Measurements from ENCODE around the gene CD300E. TPM values are rescaled to one million over a fixed set of nuclear protein-coding genes. Genes with fewer than 3 reads are reported as not detected.

CD300E gene
- total and polyA plus RNA-seq, 2 of the 13 experiments (the other 11 are each of a cell fraction or from before 2014, with no cell fraction given): not detected

DNA sequence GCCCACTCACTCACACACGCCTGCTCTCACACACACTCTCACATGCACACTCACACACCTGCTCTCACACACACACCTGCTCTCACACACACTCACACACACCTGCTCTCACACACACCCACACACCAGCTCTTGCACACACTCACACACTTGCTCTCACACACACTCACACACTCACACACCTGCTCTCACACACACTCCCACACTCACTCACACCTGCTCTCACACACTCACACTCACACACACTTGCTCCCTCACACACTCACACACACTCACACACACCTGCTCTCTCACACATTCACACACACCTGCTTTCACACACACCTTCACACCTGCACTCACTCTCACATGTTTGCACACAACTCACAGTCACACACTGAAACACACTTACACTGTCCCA lies 60.2 kb downstream of the CD300E start (continued):
- TF ChIP-seq RNF219 (CRISPR knock-in tag; IDR thresholded peaks at IDR 0.05) (no peak), EP300 (IDR thresholded peaks at IDR 0.05; ENCODE audit: low read depth in 2 of 2, low read length in 2 of 2) (no peak), EP300 (CRISPR knock-in tag; IDR thresholded peaks at IDR 0.05; ENCODE audit: borderline replicate concordance) (no peak), KLF6 (CRISPR knock-in tag; IDR thresholded peaks at IDR 0.05) (no peak), HHEX (CRISPR knock-in tag; IDR thresholded peaks at IDR 0.05) (no peak), ZNF337 (CRISPR knock-in tag; IDR thresholded peaks at IDR 0.05; ENCODE audit: borderline replicate concordance, low read depth) (no peak), ZFP62 (CRISPR knock-in tag; IDR thresholded peaks at IDR 0.05) (no peak), ZNF367 (CRISPR knock-in tag; IDR thresholded peaks at IDR 0.05; ENCODE audit: borderline replicate concordance) (no peak), ZNF577 (CRISPR knock-in tag; IDR thresholded peaks at IDR 0.05; ENCODE audit: borderline replicate concordance, low read depth) (no peak), SATB2 (CRISPR knock-in tag; IDR thresholded peaks at IDR 0.05) (no peak), KMT2B (CRISPR knock-in tag; IDR thresholded peaks at IDR 0.05) (no peak), ISX (CRISPR knock-in tag; conservative IDR thresholded peaks at IDR 0.05) (no peak), ZNF615 (CRISPR knock-in tag; IDR thresholded peaks at IDR 0.05; ENCODE audit: borderline replicate concordance) (no peak), NBN (conservative IDR thresholded peaks at IDR 0.05) (peak; percentile 95; the same call in 1 of the 2 replicates), RELA (CRISPR knock-in tag; IDR thresholded peaks at IDR 0.05) (no peak), FOXK2 (IDR thresholded peaks at IDR 0.05) (peak; percentile 34; the same call in 1 of the 2 replicates)
- TF ChIP-seq, protein P1, sequence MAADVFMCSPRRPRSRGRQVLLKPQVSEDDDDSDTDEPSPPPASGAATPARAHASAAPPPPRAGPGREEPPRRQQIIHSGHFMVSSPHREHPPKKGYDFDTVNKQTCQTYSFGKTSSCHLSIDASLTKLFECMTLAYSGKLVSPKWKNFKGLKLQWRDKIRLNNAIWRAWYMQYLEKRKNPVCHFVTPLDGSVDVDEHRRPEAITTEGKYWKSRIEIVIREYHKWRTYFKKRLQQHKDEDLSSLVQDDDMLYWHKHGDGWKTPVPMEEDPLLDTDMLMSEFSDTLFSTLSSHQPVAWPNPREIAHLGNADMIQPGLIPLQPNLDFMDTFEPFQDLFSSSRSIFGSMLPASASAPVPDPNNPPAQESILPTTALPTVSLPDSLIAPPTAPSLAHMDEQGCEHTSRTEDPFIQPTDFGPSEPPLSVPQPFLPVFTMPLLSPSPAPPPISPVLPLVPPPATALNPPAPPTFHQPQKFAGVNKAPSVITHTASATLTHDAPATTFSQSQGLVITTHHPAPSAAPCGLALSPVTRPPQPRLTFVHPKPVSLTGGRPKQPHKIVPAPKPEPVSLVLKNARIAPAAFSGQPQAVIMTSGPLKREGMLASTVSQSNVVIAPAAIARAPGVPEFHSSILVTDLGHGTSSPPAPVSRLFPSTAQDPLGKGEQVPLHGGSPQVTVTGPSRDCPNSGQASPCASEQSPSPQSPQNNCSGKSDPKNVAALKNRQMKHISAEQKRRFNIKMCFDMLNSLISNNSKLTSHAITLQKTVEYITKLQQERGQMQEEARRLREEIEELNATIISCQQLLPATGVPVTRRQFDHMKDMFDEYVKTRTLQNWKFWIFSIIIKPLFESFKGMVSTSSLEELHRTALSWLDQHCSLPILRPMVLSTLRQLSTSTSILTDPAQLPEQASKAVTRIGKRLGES (CRISPR knock-in tag; IDR thresholded peaks at IDR 0.05; ENCODE audit: borderline replicate concordance): no peak
- TF ChIP-seq, protein P2, sequence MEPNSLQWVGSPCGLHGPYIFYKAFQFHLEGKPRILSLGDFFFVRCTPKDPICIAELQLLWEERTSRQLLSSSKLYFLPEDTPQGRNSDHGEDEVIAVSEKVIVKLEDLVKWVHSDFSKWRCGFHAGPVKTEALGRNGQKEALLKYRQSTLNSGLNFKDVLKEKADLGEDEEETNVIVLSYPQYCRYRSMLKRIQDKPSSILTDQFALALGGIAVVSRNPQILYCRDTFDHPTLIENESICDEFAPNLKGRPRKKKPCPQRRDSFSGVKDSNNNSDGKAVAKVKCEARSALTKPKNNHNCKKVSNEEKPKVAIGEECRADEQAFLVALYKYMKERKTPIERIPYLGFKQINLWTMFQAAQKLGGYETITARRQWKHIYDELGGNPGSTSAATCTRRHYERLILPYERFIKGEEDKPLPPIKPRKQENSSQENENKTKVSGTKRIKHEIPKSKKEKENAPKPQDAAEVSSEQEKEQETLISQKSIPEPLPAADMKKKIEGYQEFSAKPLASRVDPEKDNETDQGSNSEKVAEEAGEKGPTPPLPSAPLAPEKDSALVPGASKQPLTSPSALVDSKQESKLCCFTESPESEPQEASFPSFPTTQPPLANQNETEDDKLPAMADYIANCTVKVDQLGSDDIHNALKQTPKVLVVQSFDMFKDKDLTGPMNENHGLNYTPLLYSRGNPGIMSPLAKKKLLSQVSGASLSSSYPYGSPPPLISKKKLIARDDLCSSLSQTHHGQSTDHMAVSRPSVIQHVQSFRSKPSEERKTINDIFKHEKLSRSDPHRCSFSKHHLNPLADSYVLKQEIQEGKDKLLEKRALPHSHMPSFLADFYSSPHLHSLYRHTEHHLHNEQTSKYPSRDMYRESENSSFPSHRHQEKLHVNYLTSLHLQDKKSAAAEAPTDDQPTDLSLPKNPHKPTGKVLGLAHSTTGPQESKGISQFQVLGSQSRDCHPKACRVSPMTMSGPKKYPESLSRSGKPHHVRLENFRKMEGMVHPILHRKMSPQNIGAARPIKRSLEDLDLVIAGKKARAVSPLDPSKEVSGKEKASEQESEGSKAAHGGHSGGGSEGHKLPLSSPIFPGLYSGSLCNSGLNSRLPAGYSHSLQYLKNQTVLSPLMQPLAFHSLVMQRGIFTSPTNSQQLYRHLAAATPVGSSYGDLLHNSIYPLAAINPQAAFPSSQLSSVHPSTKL (CRISPR knock-in tag; IDR thresholded peaks at IDR 0.05): no peak
- TF ChIP-seq, protein P3, sequence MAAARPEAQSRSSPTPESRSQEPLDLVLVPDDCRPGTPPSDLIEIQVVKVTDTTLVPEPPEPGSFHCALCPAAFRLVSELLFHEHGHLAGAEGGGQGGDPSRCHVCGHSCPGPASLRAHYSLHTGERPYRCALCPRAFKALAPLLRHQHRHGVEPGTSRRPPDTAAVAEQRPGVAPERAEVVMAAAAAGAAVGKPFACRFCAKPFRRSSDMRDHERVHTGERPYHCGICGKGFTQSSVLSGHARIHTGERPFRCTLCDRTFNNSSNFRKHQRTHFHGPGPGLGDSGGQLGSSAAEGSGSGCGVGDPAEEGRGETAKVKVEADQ (CRISPR knock-in tag; IDR thresholded peaks at IDR 0.05; ENCODE audit: borderline replicate concordance): no peak
- TF ChIP-seq, protein P4, sequence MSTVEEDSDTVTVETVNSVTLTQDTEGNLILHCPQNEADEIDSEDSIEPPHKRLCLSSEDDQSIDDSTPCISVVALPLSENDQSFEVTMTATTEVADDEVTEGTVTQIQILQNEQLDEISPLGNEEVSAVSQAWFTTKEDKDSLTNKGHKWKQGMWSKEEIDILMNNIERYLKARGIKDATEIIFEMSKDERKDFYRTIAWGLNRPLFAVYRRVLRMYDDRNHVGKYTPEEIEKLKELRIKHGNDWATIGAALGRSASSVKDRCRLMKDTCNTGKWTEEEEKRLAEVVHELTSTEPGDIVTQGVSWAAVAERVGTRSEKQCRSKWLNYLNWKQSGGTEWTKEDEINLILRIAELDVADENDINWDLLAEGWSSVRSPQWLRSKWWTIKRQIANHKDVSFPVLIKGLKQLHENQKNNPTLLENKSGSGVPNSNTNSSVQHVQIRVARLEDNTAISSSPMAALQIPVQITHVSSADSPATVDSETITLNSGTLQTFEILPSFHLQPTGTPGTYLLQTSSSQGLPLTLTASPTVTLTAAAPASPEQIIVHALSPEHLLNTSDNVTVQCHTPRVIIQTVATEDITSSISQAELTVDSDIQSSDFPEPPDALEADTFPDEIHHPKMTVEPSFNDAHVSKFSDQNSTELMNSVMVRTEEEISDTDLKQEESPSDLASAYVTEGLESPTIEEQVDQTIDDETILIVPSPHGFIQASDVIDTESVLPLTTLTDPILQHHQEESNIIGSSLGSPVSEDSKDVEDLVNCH (CRISPR knock-in tag; IDR thresholded peaks at IDR 0.05): no peak

Data from HepG2 (cell line).